Mesothelial cell of epicardium (in vitro differentiated cells): Measurements from ENCODE around the gene TIAM1. TPM values are rescaled to one million over a fixed set of nuclear protein-coding genes. Genes with fewer than 3 reads are reported as not detected.
A peak's percentile ranks its signal among the peaks of the same experiment; 100 is the strongest.

ENCODE experiments used
- DNase-seq, 2 experiments: peaks; one replicate each; pipeline ENCODE4 v3.0.0; 2021; ENCODE audit warnings: low spot score in 2 of 2; ENCODE audit not compliant: unreplicated experiment in 2 of 2
- H3K27ac Mint-ChIP-seq: 2 replicates; pipeline ENCODE4 v1.8.0; 2021; ENCODE audit warnings: mixed read lengths
- H3K27me3 Mint-ChIP-seq: 2 replicates; pipeline ENCODE4 v1.8.0; 2021; ENCODE audit warnings: low read depth, mixed read lengths
- H3K36me3 Mint-ChIP-seq: 2 replicates; pipeline ENCODE4 v1.8.0; 2021; ENCODE audit warnings: mixed read lengths
- H3K4me1 Mint-ChIP-seq: 2 replicates; pipeline ENCODE4 v1.8.0; 2021; ENCODE audit warnings: mixed read lengths
- H3K4me3 Mint-ChIP-seq: 2 replicates; pipeline ENCODE4 v1.8.0; 2021; ENCODE audit warnings: mild to moderate bottlenecking, moderate library complexity, mixed read lengths
- H3K9me3 Mint-ChIP-seq: 2 replicates; pipeline ENCODE4 v1.8.0; 2021; ENCODE audit warnings: mixed read lengths
- CTCF ChIP-seq: fragments of 200-600 bp; sonication (generic); IDR thresholded peaks from one replicate; pipeline ENCODE4 v1.5.0; 2021; ENCODE audit warnings: antibody characterized with exemption; ENCODE audit not compliant: unreplicated experiment
- total RNA-seq: library from RNA; stranded (reverse); gene quantifications from 3 replicates; pipeline ENCODE4 v1.2.1, GENCODE V29; 2021

TIAM1 gene
- total RNA-seq = 49.7 to 54.6 TPM (median 53.4 TPM) in 3 replicates

GRCh38 chr21:31343680-31344480 lies at the start of gene TIAM1:
Gene TIAM1 (minus strand): TSS chr21:31344261. CDS start chr21:31266972, 77,289 bp downstream.
- Mint-ChIP-seq H3K36me3 (no peaks in the 10 kb centered on the region), H3K27me3 (peaks cover 19% of the 10 kb centered on the region), H3K27ac (peak within 1 kb of the TSS; percentile 89), H3K9me3 (no peaks in the 10 kb centered on the region), H3K4me3 (peak within 1 kb of the TSS; percentile 87), H3K4me1 (peaks cover 36% of the 10 kb centered on the region)
- DNase-seq = peak in 1 of 2 experiments; percentile 47
- TF ChIP-seq CTCF = no peak

GRCh38 chr21:31387560-31388186 lies 43.6 kb upstream of the TIAM1 start:
- TF ChIP-seq CTCF = no peak
- H3K27me3 Mint-ChIP-seq = no peaks in the 10 kb centered on the region
- H3K36me3 Mint-ChIP-seq = peaks cover 4% of the 10 kb centered on the region
- peaks cover 14% of the 10 kb centered on the region for H3K4me1 Mint-ChIP-seq
- peak in 1 of 2 experiments; percentile 26 for DNase-seq
- no peak overlapping the region for H3K4me3 Mint-ChIP-seq
- H3K27ac Mint-ChIP-seq = no peak overlapping the region
- no peaks in the 10 kb centered on the region for H3K9me3 Mint-ChIP-seq

- no peaks in the 10 kb centered on the region for H3K9me3 Mint-ChIP-seq
- peaks cover 14% of the 10 kb centered on the region for H3K4me1 Mint-ChIP-seq
- no peaks in the 10 kb centered on the region for H3K27me3 Mint-ChIP-seq
- TF ChIP-seq CTCF = no peak
- no peak overlapping the region for H3K4me3 Mint-ChIP-seq
- no peak overlapping the region for H3K27ac Mint-ChIP-seq
- DNase-seq = peak in 1 of 2 experiments; percentile 11
- peaks cover 4% of the 10 kb centered on the region for H3K36me3 Mint-ChIP-seq
These were observed 41.9 kb upstream of the TIAM1 start for GRCh38 chr21:31386006-31386405.

GRCh38 chr21:31383770-31384169 lies 39.7 kb upstream of the TIAM1 start:
- Mint-ChIP-seq H3K27ac (no peak overlapping the region), H3K9me3 (peaks cover 5% of the 10 kb centered on the region), H3K27me3 (no peaks in the 10 kb centered on the region), H3K36me3 (peaks cover 7% of the 10 kb centered on the region), H3K4me3 (no peak overlapping the region), H3K4me1 (no peaks in the 10 kb centered on the region)
- DNase-seq = no peak
- TF ChIP-seq CTCF = no peak

GRCh38 chr21:31382060-31382459 lies 38.0 kb upstream of the TIAM1 start:
- Mint-ChIP-seq H3K27ac (no peak overlapping the region), H3K9me3 (peaks cover 5% of the 10 kb centered on the region), H3K4me3 (no peak overlapping the region), H3K4me1 (no peaks in the 10 kb centered on the region), H3K27me3 (no peaks in the 10 kb centered on the region), H3K36me3 (peaks cover 7% of the 10 kb centered on the region)
- DNase-seq = no peak
- TF ChIP-seq CTCF = no peak
